H1 (cell line): ENCODE measurements around the gene EXD3. TPM values are rescaled to one million over a fixed set of nuclear protein-coding genes. Genes with fewer than 3 reads are reported as not detected.

Source experiments
- CTCF ChIA-PET: fragments of 300-600 bp; sonication (Branson Sonifier 250); formaldehyde crosslinking; loops from one replicate; lab custom pipeline; 2021; ENCODE audit not compliant: partially characterized antibody; lab: Charles Lee
- POLR2A ChIA-PET: fragments of 300-600 bp; sonication (Branson Sonifier 250); formaldehyde crosslinking; loops from one replicate; lab custom pipeline; 2021; ENCODE audit warnings: inconsistent platforms; ENCODE audit not compliant: partially characterized antibody; lab: Charles Lee
- DNase-seq, 2 experiments: peaks; one replicate each; pipeline versions ENCODE4 v3.0.0 to v3.0.0-alpha.2; 2010 to 2022; ENCODE audit warnings: low spot score in 2 of 2, low read depth in 1 of 2, mixed read lengths in 1 of 2
- FAIRE-seq: peaks from 2 replicates; lab custom pipeline; 2011; peaks lifted over from hg19 to GRCh38; lab: Jason Lieb, UNC
- H2AFZ ChIP-seq: 2 replicates; pipeline ENCODE4 v1.8.1; 2012; ENCODE audit warnings: low read length, inconsistent platforms
- H2AK5ac ChIP-seq: 2 replicates; pipeline ENCODE4 v1.6.1; 2013; ENCODE audit warnings: low read depth, low read length
- H2BK120ac ChIP-seq: replicated peaks from 2 replicates; pipeline ENCODE3; 2013; ENCODE audit warnings: low read depth, low read length, inconsistent platforms
- H2BK12ac ChIP-seq: 2 replicates; pipeline ENCODE4 v1.6.1; 2013; ENCODE audit warnings: low read depth, low read length
- H2BK15ac ChIP-seq: 2 replicates; pipeline ENCODE4 v1.6.1; 2013; ENCODE audit warnings: low read length
- H2BK20ac ChIP-seq: 2 replicates; pipeline ENCODE4 v1.6.1; 2013; ENCODE audit warnings: low read length
- H2BK5ac ChIP-seq: 2 replicates; pipeline ENCODE4 v1.6.1; 2013; ENCODE audit warnings: low read depth, low read length
- H3K14ac ChIP-seq: 2 replicates; pipeline ENCODE4 v1.6.1; 2013; ENCODE audit warnings: inconsistent platforms; ENCODE audit not compliant: insufficient read length
- H3K18ac ChIP-seq: 2 replicates; pipeline ENCODE4 v1.6.1; 2013; ENCODE audit warnings: low read length; ENCODE audit errors: extremely low read depth
- H3K23ac ChIP-seq: 2 replicates; pipeline ENCODE4 v1.6.1; 2013; ENCODE audit warnings: inconsistent platforms; ENCODE audit not compliant: insufficient read length
- H3K23me2 ChIP-seq: 2 replicates; pipeline ENCODE4 v1.6.1; 2013; ENCODE audit warnings: low read depth, low read length
- H3K27ac ChIP-seq: 2 replicates; pipeline ENCODE4 v1.6.1; 2011; ENCODE audit warnings: low read depth, low read length, inconsistent platforms
- H3K27me3 ChIP-seq, 4 experiments: replicated peaks in 1 of 4; 1 replicate in 1 of 4; 2 replicates in 3 of 4; pipeline versions ENCODE4 v1.6.1 to v1.8.1; 2011 to 2013; ENCODE audit warnings: low read length in 3 of 4, mild to moderate bottlenecking in 3 of 4, inconsistent platforms in 2 of 4, mixed read lengths in 2 of 4, moderate library complexity in 1 of 4; ENCODE audit not compliant: control insufficient read depth in 3 of 4, insufficient read depth in 3 of 4; ENCODE audit errors: extremely low read depth in 1 of 4
- H3K36me3 ChIP-seq, 4 experiments: 2 replicates each; pipeline versions ENCODE4 v1.6.1 to v1.8.1; 2011 to 2013; ENCODE audit warnings: mild to moderate bottlenecking in 4 of 4, low read length in 3 of 4, moderate library complexity in 2 of 4, control low read depth in 1 of 4, inconsistent platforms in 1 of 4; ENCODE audit not compliant: insufficient read depth in 4 of 4, control insufficient read depth in 2 of 4
- H3K4ac ChIP-seq: replicated peaks from 2 replicates; pipeline ENCODE3; 2013; ENCODE audit warnings: low read length, low read depth, mixed read lengths, inconsistent platforms; ENCODE audit not compliant: insufficient read length
- H3K4me1 ChIP-seq, 4 experiments: replicated peaks in 1 of 4; 1 replicate in 1 of 4; 2 replicates in 3 of 4; pipeline versions ENCODE4 v1.6.1 to v1.8.1; 2011 to 2013; ENCODE audit warnings: low read length in 3 of 4, inconsistent platforms in 2 of 4, mixed read lengths in 1 of 4; ENCODE audit not compliant: insufficient read depth in 4 of 4, control insufficient read depth in 3 of 4
- H3K4me2 ChIP-seq, 2 experiments: 2 replicates each; pipeline versions ENCODE4 v1.6.1 to v1.8.1; 2011 to 2013; ENCODE audit warnings: low read depth in 2 of 2, low read length in 2 of 2, control low read depth in 1 of 2, inconsistent platforms in 1 of 2, mild to moderate bottlenecking in 1 of 2; ENCODE audit not compliant: insufficient read depth in 1 of 2
- H3K4me3 ChIP-seq, 4 experiments: fragments of 200-600, 300-600 bp in 1 of 4; sonication (generic), shearing (Covaris generic), sonication (Bioruptor Twin) in 1 of 4; 2 replicates each; pipeline versions ENCODE4 v1.5.1 to v1.8.1; 2011 to 2016; ENCODE audit warnings: low read length in 4 of 4, low read depth in 3 of 4, control low read depth in 2 of 4, inconsistent platforms in 2 of 4, mild to moderate bottlenecking in 2 of 4, mixed read lengths in 1 of 4, moderate library complexity in 1 of 4; ENCODE audit not compliant: insufficient read depth in 2 of 4; ENCODE audit errors: extremely low read depth in 1 of 4
- H3K56ac ChIP-seq: replicated peaks from 2 replicates; pipeline ENCODE3; 2013; ENCODE audit warnings: low read depth, mild to moderate bottlenecking, mixed read lengths, low read length, inconsistent platforms; ENCODE audit not compliant: insufficient read length
- H3K79me1 ChIP-seq: 2 replicates; pipeline ENCODE4 v1.6.1; 2013; ENCODE audit warnings: low read depth, low read length, control low read depth
- H3K79me2 ChIP-seq, 2 experiments: 2 replicates each; pipeline versions ENCODE4 v1.6.1 to v1.8.1; 2012 to 2013; ENCODE audit warnings: low read length in 2 of 2, mild to moderate bottlenecking in 2 of 2, inconsistent platforms in 1 of 2; ENCODE audit not compliant: insufficient read depth in 2 of 2, control insufficient read depth in 1 of 2
- H3K9ac ChIP-seq, 4 experiments: replicated peaks in 1 of 4; 1 replicate in 1 of 4; 2 replicates in 3 of 4; pipeline versions ENCODE4 v1.6.1 to v1.8.1; 2011 to 2013; ENCODE audit warnings: low read depth in 3 of 4, low read length in 3 of 4, control low read depth in 2 of 4, mild to moderate bottlenecking in 2 of 4, moderate library complexity in 2 of 4, inconsistent platforms in 1 of 4; ENCODE audit errors: extremely low read depth in 1 of 4
- H3K9me3 ChIP-seq, 2 experiments: 2 replicates each; pipeline versions ENCODE4 v1.6.1 to v1.8.1; 2012 to 2013; ENCODE audit warnings: mild to moderate bottlenecking in 2 of 2, moderate library complexity in 2 of 2, control low read depth in 1 of 2, inconsistent platforms in 1 of 2, low read depth in 1 of 2, low read length in 1 of 2, mixed read lengths in 1 of 2; ENCODE audit not compliant: insufficient read depth in 2 of 2
- H4K20me1 ChIP-seq, 2 experiments: replicated peaks in 1 of 2; 2 replicates each; pipeline versions ENCODE3 to v1.8.1; 2011 to 2013; ENCODE audit warnings: inconsistent platforms in 2 of 2, low read length in 2 of 2, mild to moderate bottlenecking in 1 of 2; ENCODE audit not compliant: insufficient read depth in 2 of 2, control insufficient read depth in 1 of 2
- H4K5ac ChIP-seq: 2 replicates; pipeline ENCODE4 v1.6.1; 2013; ENCODE audit warnings: low read length, low read depth, mixed read lengths, inconsistent platforms; ENCODE audit not compliant: insufficient read length
- H4K8ac ChIP-seq: 2 replicates; pipeline ENCODE4 v1.8.0; 2013; ENCODE audit warnings: mild to moderate bottlenecking, moderate library complexity, low read length, inconsistent platforms; ENCODE audit not compliant: insufficient read depth; ENCODE audit errors: extremely low read depth
- H4K91ac ChIP-seq: replicated peaks from 2 replicates; pipeline ENCODE3; 2013; ENCODE audit warnings: low read length, mixed read lengths, inconsistent platforms; ENCODE audit not compliant: insufficient read length
- CBX8 ChIP-seq: fragments of 300-800, 300-1000 bp; sonication (generic); IDR thresholded peaks from 2 replicates; pipeline ENCODE4 v1.7.1; 2016; ENCODE audit warnings: low read depth, low read length, borderline replicate concordance
- NRF1 ChIP-seq: IDR thresholded peaks from 2 replicates; pipeline ENCODE4 v1.6.1; 2011; ENCODE audit warnings: mild to moderate bottlenecking, low read depth, low read length, improper control_type of control experiment
- POLR2A ChIP-seq, 2 experiments: IDR thresholded peaks; 1 replicate in 1 of 2; 2 replicates in 1 of 2; pipeline ENCODE4 v1.6.1; 2011; ENCODE audit warnings: low read depth in 2 of 2, low read length in 2 of 2, mild to moderate bottlenecking in 2 of 2; ENCODE audit errors: control extremely low read depth in 1 of 2
- RNF2 ChIP-seq: fragments of 200-900, 300-1000 bp; sonication (generic); IDR thresholded peaks from 2 replicates; pipeline ENCODE4 v1.7.1; 2016; ENCODE audit warnings: borderline replicate concordance, low read depth, mild to moderate bottlenecking, antibody characterized with exemption, low read length; ENCODE audit not compliant: poor library complexity, severe bottlenecking; ENCODE audit errors: missing control alignments
- SIRT6 ChIP-seq: IDR thresholded peaks from one replicate; pipeline ENCODE4 v1.7.1; 2012; ENCODE audit warnings: low read length, inconsistent platforms
- SRF ChIP-seq: IDR thresholded peaks from 2 replicates; pipeline ENCODE4 v1.6.1; 2011; ENCODE audit warnings: mild to moderate bottlenecking, low read depth, low read length, moderate library complexity
- TAF1 ChIP-seq: IDR thresholded peaks from 2 replicates; pipeline ENCODE4 v1.6.1; 2011; ENCODE audit warnings: mild to moderate bottlenecking, low read depth, low read length
- WGBS, 2 experiments: shearing (Covaris generic) in 1 of 2; methylation state at CpG; one replicate each; pipeline versions ENCODE4 v1.1.6 to v1.1.7; 2013 to 2015; ENCODE audit warnings: low lambda C conversion rate in 2 of 2, mixed read lengths in 2 of 2, inconsistent platforms in 1 of 2, low coverage in 1 of 2, missing lambda C conversion rate in 1 of 2; ENCODE audit not compliant: insufficient replicate concordance in 2 of 2, insufficient coverage in 1 of 2, insufficient read length in 1 of 2; ENCODE audit errors: extremely low coverage in 1 of 2, missing lambda C conversion rate in 1 of 2; 5-methylcytosine and 5-hydroxymethylcytosine counted together
- polyA plus RNA-seq, 7 experiments: library from polyadenylated mRNA; depleted of rRNA in 3 of 7; stranded (reverse) in 5 of 7; unstranded in 2 of 7; fragments of >200 nt in 5 of 7; fragments of 200-250 nt in 2 of 7; gene quantifications; 1 replicate in 5 of 7; 2 replicates in 1 of 7; 4 replicates in 1 of 7; pipeline versions ENCODE4 v1.2.1 to v1.2.3, GENCODE V29; 2011 to 2013; ENCODE audit warnings: missing spikeins in 2 of 7, mixed read lengths in 2 of 7
- total RNA-seq: library from RNA; stranded (reverse); fragmentation: NEBNext Ultra II Directional; extraction: Animal tissue kit (Norgen Biotek cat#: 25700); gene quantifications from 2 replicates; pipeline ENCODE4 v1.2.1, GENCODE V29; 2021
- TF ChIP-seq, protein P1 (sequence below): IDR thresholded peaks from 2 replicates; pipeline ENCODE4 v1.6.1; 2012; ENCODE audit warnings: inconsistent platforms

EXD3 gene
- total and polyA plus RNA-seq, 2 of the 8 experiments (the other 6 are each of a cell fraction or from before 2014, with no cell fraction given) = 7.2 to 9.4 TPM

DNA sequence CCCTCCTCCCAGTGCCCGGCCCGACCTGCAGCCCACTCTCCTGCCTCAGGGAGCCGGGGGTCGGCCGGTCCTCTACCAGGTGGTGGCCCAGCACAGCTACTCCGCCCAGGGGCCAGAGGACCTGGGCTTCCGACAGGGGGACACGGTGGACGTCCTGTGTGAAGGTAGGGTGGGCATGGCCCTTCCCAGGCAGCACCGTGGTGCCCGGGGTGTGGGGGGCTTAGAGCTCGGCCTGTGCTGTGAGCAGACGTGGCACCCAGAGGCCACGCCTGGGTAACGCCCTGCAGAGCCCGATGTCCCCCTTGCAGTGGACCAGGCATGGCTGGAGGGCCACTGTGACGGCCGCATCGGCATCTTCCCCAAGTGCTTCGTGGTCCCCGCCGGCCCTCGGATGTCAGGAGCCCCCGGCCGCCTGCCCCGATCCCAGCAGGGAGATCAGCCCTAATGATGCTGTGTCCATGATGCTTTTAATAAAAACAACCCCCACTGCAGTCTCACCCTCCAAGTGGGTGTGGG, 11.0 kb upstream of the EXD3 start:
- TF ChIP-seq POLR2A (IDR thresholded peaks at IDR 0.05; ENCODE audit: control extremely low read depth in 1 of 2, low read depth in 2 of 2, low read length in 2 of 2) (no peak), RNF2 (no peak), SIRT6 (no peak), TAF1 (no peak), SRF (no peak), CBX8 (no peak), NRF1 (no peak)
- TF ChIP-seq, protein P1, sequence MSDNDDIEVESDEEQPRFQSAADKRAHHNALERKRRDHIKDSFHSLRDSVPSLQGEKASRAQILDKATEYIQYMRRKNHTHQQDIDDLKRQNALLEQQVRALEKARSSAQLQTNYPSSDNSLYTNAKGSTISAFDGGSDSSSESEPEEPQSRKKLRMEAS = no peak
- FAIRE-seq = no peak
- Histone ChIP-seq H2BK5ac (no peak overlapping the region), H4K91ac (no peak overlapping the region), H4K20me1 (no peaks in the 10 kb centered on the region), H2AFZ (no peak overlapping the region), H3K79me1 (no peaks in the 10 kb centered on the region), H3K4me3 (no peak overlapping the region), H3K14ac (no peak overlapping the region), H2BK20ac (no peak overlapping the region), H3K36me3 (no peaks in the 10 kb centered on the region), H2BK120ac (no peak overlapping the region), H2AK5ac (no peak overlapping the region), H3K79me2 (no peaks in the 10 kb centered on the region), H4K5ac (no peak overlapping the region), H3K9me3 (no peaks in the 10 kb centered on the region), H3K23me2 (no peaks in the 10 kb centered on the region), H3K56ac (no peak overlapping the region), H3K4me1 (peaks cover 0 to 3% (median 0%) of the 10 kb centered on the region in 4 experiments; a peak in 2 of 7 replicates), H2BK12ac (no peak overlapping the region), H2BK15ac (no peak overlapping the region), H3K27me3 (no peaks in the 10 kb centered on the region), H3K4ac (no peak overlapping the region), H3K4me2 (no peak overlapping the region), H3K23ac (no peak overlapping the region), H3K18ac (no peak overlapping the region), H3K27ac (no peak overlapping the region), H4K8ac (no peak overlapping the region), H3K9ac (no peak overlapping the region)
- 91% methylated on average over 20 of the region's 26 CpGs; no CpG with 5 or more reads in 1 of the 2 experiments for WGBS, 2 experiments
- POLR2A ChIA-PET = interaction anchor here (1.1 to 2.5 kb wide), 3 partner anchors 10 to 11 kb away, joined by 4 to 11 read pairs (median 8); partner anchors contain the start of genes EXD3 and NOXA1
- CTCF ChIA-PET = interaction anchor here (2.3 kb wide), 1 partner anchor 12 kb away, joined by 6 read pairs; no protein-coding TSS in a partner anchor
- no peak for DNase-seq
